GM12874 (cell line): Measurements from ENCODE around the gene SPRED1.

Experiments
- TF ChIP-seq, protein P1 (sequence below): IDR thresholded peaks from 2 replicates; pipeline ENCODE4 v1.5.1; 2011; ENCODE audit warnings: low read depth, mild to moderate bottlenecking, control low read depth, low read length, moderate library complexity; ENCODE audit not compliant: insufficient read depth

Gene SPRED1

DNA sequence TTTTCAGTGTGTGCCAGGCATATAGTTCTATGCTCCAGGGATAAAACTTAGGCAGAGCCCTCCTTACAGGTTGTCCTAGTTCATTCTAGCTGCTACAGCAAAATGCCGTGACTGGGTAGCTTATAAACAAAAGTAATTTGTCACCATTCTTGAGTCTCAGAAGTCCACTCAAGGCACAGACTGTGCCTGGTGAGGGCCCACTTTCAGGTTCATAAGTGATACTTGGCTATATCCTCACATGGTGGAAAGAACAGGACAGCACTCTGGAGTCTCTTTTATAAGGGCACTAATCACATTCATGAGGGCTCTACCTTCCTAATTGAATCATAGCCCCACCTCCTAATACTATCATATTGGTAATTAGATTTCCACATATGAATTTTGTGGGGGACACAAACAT lies 80.1 kb downstream of the SPRED1 start:
- TF ChIP-seq, protein P1, sequence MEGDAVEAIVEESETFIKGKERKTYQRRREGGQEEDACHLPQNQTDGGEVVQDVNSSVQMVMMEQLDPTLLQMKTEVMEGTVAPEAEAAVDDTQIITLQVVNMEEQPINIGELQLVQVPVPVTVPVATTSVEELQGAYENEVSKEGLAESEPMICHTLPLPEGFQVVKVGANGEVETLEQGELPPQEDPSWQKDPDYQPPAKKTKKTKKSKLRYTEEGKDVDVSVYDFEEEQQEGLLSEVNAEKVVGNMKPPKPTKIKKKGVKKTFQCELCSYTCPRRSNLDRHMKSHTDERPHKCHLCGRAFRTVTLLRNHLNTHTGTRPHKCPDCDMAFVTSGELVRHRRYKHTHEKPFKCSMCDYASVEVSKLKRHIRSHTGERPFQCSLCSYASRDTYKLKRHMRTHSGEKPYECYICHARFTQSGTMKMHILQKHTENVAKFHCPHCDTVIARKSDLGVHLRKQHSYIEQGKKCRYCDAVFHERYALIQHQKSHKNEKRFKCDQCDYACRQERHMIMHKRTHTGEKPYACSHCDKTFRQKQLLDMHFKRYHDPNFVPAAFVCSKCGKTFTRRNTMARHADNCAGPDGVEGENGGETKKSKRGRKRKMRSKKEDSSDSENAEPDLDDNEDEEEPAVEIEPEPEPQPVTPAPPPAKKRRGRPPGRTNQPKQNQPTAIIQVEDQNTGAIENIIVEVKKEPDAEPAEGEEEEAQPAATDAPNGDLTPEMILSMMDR: no peak

DNA sequence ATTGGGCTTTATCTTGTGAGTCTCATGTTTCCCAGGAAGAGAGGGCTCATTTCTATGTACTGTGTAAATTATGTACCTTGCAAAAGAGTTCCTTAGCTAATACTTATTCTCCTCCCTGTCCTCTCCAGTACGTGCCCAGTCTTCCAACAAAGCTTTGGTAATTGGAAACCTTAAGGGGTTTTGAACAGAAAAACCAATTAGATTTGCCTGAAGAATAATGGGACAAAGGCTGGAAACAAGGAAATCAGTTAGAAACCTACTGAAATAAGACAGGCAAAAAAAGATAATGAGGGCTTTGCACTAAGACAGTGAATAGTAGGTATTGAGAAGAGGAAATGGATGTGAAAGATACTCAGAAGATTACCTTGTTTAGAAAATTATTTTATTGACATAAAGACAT lies 82.5 kb downstream of the SPRED1 start:
- TF ChIP-seq, protein P1: no peak

GRCh38 chr15:38344351-38344750 lies 91.7 kb downstream of the SPRED1 start:
- TF ChIP-seq, protein P1: no peak

DNA sequence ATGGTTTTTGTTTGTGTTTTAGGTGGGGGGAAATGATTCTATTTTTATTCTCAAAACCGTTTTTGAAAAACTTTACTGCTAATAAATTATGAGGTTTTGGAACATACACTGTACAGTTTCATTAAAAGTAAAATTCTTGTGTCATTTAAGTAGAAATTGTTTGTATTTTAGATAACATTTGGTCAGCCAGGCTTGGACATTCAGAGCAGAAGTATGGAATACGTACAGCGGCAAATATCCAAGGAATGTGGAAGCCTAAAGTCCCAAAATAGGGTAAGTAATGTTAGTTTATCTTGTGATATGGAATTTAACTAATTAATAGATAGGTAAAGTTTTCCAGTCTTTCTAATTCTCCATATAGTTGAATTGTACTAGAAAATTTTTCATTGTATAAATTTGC lies 96.6 kb downstream of the SPRED1 start:
- TF ChIP-seq, protein P1: no peak

DNA sequence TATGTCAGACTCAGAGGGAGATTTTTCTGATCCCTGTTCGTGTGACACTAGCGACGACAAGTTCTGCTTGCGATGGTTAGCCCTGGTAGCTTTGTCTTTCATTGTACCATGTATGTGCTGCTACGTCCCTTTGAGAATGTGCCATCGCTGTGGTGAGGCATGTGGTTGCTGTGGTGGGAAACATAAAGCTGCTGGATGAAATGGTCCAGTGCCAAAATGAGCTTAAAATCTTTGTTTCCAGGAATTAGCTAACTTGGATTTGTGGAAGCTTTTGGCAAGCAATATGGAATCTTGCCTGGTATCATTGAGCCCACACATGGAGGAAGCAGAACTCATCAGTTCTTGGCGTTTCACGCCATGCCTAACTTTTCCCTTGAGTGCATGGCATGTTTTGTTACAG lies 98.8 kb downstream of the SPRED1 start:
- TF ChIP-seq, protein P1: no peak

DNA sequence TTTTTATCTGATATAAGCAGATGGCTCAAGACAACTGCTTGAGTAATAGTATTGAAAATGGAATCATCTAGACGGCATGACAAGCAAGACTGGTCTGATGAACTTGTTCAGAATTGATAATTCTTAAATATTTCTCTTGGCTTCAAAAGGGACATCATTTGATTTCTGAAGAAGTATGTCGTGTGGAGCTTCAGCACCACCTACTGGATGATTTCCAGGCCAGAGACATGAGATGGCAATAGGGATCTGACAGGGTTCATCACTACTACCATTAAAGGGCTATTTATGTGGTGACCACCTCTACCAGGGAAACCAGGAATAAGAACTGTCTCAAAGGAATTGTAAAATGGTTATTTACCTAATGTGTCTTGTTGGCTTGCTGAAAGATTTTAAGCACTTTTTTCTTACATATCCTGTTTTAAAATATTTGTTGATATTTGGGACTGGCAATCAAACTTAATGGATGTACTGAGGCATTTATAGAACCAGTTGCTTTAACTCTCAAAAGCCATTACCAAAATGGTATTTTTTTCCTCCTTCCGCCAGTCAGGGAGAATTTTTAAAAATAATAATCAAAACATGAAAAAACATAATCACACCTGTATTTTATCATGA lies 101.8 kb downstream of the SPRED1 start:
- TF ChIP-seq, protein P1: peak; percentile 66

- TF ChIP-seq, protein P1: no peak
Measured at GRCh38 chr15:38362355-38362754, 109.7 kb downstream of the SPRED1 start.
